NCI-H146 treated with DMSO at 0.1 percent for 48 hours (cell line): Measurements from ENCODE around the gene GDF11.

Source experiments
- DNase-seq: peaks from one replicate; lab custom pipeline; 2025; ENCODE audit not compliant: unreplicated experiment; lab: John Stamatoyannopoulos, UW

GDF11 gene

DNA sequence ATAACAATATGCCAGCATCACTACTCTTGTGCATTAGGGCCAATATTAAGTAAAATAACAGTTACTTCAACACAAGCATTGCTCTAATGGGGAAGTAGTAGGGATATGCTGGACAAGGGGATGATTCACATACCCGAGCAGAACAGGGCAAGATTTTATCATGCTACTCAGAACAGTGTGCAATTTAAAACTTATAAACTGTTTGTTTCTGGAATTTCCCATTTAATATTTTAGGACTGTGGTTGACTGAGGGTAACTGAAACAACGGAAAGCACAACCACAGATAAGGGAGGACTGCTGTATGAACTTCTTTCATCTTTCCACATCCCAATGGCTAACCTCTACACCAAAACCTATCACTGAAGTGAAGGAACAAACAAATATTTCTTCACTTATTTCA, 37.8 kb downstream of the GDF11 start:
- DNase-seq, result no peak

GRCh38 chr12:55788546-55788945, 45.6 kb downstream of the GDF11 start:
- DNase-seq, result no peak

- no peak for DNase-seq
Observed at GRCh38 chr12:55789171-55789570, 46.2 kb downstream of the GDF11 start.

DNA sequence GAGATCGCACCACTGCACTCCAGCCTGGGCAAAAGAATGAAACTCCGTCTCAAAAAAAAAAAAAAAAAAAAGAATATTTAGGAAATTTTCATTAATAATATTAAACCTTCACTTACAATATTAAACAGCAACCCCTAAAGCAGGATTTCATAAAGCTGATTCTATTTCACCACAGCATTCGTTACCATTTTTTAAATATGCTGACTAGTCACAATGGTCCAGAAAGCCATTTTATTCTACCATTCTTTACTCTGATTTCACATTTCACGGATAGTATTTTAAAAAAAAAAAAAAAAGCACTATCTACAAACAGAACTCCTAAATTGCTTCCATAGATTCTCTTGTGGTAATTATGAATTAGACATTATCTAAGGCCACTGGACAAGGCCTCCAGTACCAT, 47.0 kb downstream of the GDF11 start:
- DNase-seq, result no peak

DNA sequence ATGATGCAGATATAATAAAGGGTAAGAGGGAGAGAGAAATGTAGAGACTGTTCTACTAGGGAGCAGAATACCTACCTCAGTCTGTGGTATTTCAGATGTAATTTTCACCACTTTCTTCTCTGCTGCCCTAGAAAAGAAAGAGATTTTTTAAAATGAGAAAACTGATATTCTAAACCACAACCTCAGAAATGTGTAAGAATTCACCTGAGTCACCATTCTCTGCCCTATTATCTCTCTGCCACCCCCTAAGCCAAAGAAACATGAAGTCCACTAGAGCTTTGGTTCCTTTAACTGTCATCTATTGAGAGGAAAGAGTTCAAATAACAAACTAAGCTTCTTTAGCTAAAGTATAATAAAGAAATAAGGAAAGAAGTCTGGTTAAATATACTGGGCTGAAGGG, 53.0 kb downstream of the GDF11 start:
- no peak for DNase-seq

DNA sequence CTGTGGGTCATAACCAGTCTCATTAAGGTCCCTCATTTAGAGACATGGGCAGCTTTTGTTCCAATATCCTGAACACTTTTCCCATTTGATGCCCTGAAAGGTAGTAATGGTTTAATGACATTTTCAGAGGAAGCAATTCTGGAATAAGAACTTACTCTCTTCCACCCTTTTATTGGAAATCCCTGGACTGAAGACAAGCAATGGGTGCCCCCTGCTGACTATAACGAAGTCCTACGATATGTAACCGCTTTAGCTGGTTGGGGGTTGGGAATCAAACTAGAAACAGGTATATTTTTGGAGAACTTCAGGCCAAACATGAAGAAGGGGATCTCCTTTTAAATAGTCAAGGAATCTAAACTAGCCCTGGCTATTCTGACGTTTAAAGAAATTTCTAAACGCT, 54.1 kb downstream of the GDF11 start:
- no peak for DNase-seq

DNA sequence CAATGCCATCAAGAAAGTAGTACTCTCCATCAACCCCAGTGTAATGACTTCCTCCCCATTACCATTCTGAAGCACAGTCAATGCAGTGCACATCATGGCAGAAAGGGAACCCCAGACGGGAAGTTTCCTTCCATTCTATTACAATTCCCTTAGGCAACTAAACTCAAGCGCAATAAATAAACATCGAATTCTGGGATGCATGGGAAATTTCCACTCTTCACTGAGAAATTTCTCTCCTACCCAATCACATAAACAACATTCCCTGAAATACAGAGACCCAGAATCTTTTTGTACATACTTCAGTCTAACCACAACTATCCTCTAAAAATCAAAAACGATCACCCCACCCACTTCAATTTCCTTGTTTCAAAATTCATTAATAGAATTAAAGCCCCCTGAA, 54.6 kb downstream of the GDF11 start:
- DNase-seq, result no peak
